Caco-2 (cell line): ENCODE results near the gene FRY. TPM values are rescaled to one million over a fixed set of nuclear protein-coding genes. Genes with fewer than 3 reads are reported as not detected.

ENCODE experiments used
- BruUV-seq: library from RNA; stranded (reverse); fragments of 400-500 nt; replicated peaks from 2 replicates; lab custom pipeline; 2021; lab: Mats Ljungman, UMichigan
- CTCF ChIA-PET: fragments of 300-600 bp; sonication (Branson Sonifier 250); formaldehyde crosslinking; loops from one replicate; lab custom pipeline; 2022; ENCODE audit warnings: antibody characterized with exemption; lab: Charles Lee
- POLR2A ChIA-PET: fragments of 300-600 bp; sonication (Branson Sonifier 250); formaldehyde crosslinking; loops from one replicate; lab custom pipeline; 2022; ENCODE audit warnings: antibody characterized with exemption; lab: Charles Lee
- DNase-seq, 2 experiments: peaks; one replicate each; pipeline versions ENCODE4 v3.0.0 to v3.0.0-alpha.2; 2020 to 2022
- H3K27me3 ChIP-seq: replicated peaks from 2 replicates; pipeline ENCODE4 v1.6.0; 2011; ENCODE audit warnings: low read length; ENCODE audit not compliant: control insufficient read depth, insufficient read depth
- H3K36me3 ChIP-seq: 2 replicates; pipeline ENCODE4 v1.5.1; 2011; ENCODE audit warnings: low read length; ENCODE audit not compliant: control insufficient read depth, insufficient read depth
- H3K4me1 ChIP-seq: fragments of 250-450 bp; sonication (Bioruptor Pico); 2 replicates; pipeline ENCODE4 v1.5.1; 2020; ENCODE audit warnings: mild to moderate bottlenecking
- H3K4me3 ChIP-seq: 2 replicates; pipeline ENCODE4 v1.5.1; 2011; ENCODE audit warnings: low read depth, mild to moderate bottlenecking, control low read depth, low read length
- H3K9me3 ChIP-seq: fragments of 250-450 bp; sonication (Bioruptor Pico); 2 replicates; pipeline ENCODE4 v1.5.1; 2020; ENCODE audit warnings: mild to moderate bottlenecking, moderate library complexity
- H3K27ac Mint-ChIP-seq: one replicate; pipeline ENCODE4 v1.8.0; 2022; ENCODE audit warnings: mixed read lengths; ENCODE audit not compliant: unreplicated experiment
- H3K27me3 Mint-ChIP-seq: one replicate; pipeline ENCODE4 v1.8.0; 2022; ENCODE audit warnings: mixed read lengths; ENCODE audit not compliant: insufficient read depth, unreplicated experiment
- H3K36me3 Mint-ChIP-seq: one replicate; pipeline ENCODE4 v1.8.0; 2022; ENCODE audit warnings: mild to moderate bottlenecking, mixed read lengths; ENCODE audit not compliant: insufficient read depth, unreplicated experiment
- H3K4me1 Mint-ChIP-seq: one replicate; pipeline ENCODE4 v1.8.0; 2022; ENCODE audit warnings: low read depth, mixed read lengths; ENCODE audit not compliant: unreplicated experiment
- H3K4me3 Mint-ChIP-seq: one replicate; pipeline ENCODE4 v1.8.0; 2022; ENCODE audit warnings: mild to moderate bottlenecking, moderate library complexity, mixed read lengths; ENCODE audit not compliant: unreplicated experiment
- H3K9me3 Mint-ChIP-seq: one replicate; pipeline ENCODE4 v1.8.0; 2022; ENCODE audit warnings: mixed read lengths; ENCODE audit not compliant: unreplicated experiment
- CTCF ChIP-seq, 2 experiments: fragments of 200-600 bp in 1 of 2; IDR thresholded peaks; 1 replicate in 1 of 2; 2 replicates in 1 of 2; pipeline versions ENCODE4 v1.5.1 to v1.8.0; 2011 to 2022; ENCODE audit warnings: antibody characterized with exemption in 1 of 2, control low read depth in 1 of 2, inconsistent platforms in 1 of 2, low read depth in 1 of 2, low read length in 1 of 2, mild to moderate bottlenecking in 1 of 2, moderate library complexity in 1 of 2; ENCODE audit not compliant: insufficient read depth in 1 of 2, severe bottlenecking in 1 of 2, unreplicated experiment in 1 of 2
- intact Hi-C: fragments of 100-400 bp; cut with micrococcal nuclease; formaldehyde crosslinking; loops from one replicate; pipeline ENCODE4 v1.10.0; 2022; ENCODE audit not compliant: unreplicated experiment
- total RNA-seq: library from RNA; stranded (reverse); gene quantifications from 2 replicates; pipeline ENCODE4 v1.2.3, GENCODE V29; 2022

FRY gene
- total RNA-seq, 1 experiment from 2014 or later = 118 TPM

- BruUV-seq = no TSS peak
- ChIA-PET CTCF (interaction anchor here (1.2 kb wide), 1 partner anchor 120 kb away, joined by 3 read pairs; no protein-coding TSS in a partner anchor), POLR2A (no interaction called here)
- TF ChIP-seq CTCF (IDR thresholded peaks at IDR 0.05; ENCODE audit: insufficient read depth in 1 of 2, low read depth in 1 of 2, low read length in 1 of 2, severe bottlenecking in 1 of 2, unreplicated experiment in 1 of 2) = no peak
- Histone ChIP-seq H3K36me3 (no peaks in the 10 kb centered on the region), H3K4me3 (no peak overlapping the region), H3K27me3 (no peaks in the 10 kb centered on the region), H3K4me1 (no peaks in the 10 kb centered on the region), H3K9me3 (no peaks in the 10 kb centered on the region)
- H3K27me3 Mint-ChIP-seq = no peaks in the 10 kb centered on the region
- no peak overlapping the region for H3K4me3 Mint-ChIP-seq
- H3K36me3 Mint-ChIP-seq = no peaks in the 10 kb centered on the region
- intact Hi-C loops = no loop called here
- H3K27ac Mint-ChIP-seq = no peak overlapping the region
- peaks cover 5% of the 10 kb centered on the region for H3K4me1 Mint-ChIP-seq
- H3K9me3 Mint-ChIP-seq = no peaks in the 10 kb centered on the region
- DNase-seq = no peak
These were observed 253.5 kb downstream of the FRY start for GRCh38 chr13:32284927-32285632.

- intact Hi-C loops = no loop called here
- H3K27me3 ChIP-seq = no peaks in the 10 kb centered on the region
- Mint-ChIP-seq H3K27ac (no peak overlapping the region), H3K4me3 (no peak overlapping the region), H3K4me1 (peaks cover 5% of the 10 kb centered on the region), H3K27me3 (no peaks in the 10 kb centered on the region), H3K36me3 (peaks cover 5% of the 10 kb centered on the region), H3K9me3 (no peaks in the 10 kb centered on the region)
- BruUV-seq = no TSS peak
- no peaks in the 10 kb centered on the region for H3K4me1 ChIP-seq
- H3K4me3 ChIP-seq = no peak overlapping the region
- TF ChIP-seq CTCF (IDR thresholded peaks at IDR 0.05; ENCODE audit: insufficient read depth in 1 of 2, low read depth in 1 of 2, low read length in 1 of 2, severe bottlenecking in 1 of 2, unreplicated experiment in 1 of 2) = no peak
- DNase-seq = no peak
- H3K36me3 ChIP-seq = no peaks in the 10 kb centered on the region
- no peaks in the 10 kb centered on the region for H3K9me3 ChIP-seq
- ChIA-PET POLR2A (no interaction called here), CTCF (no interaction called here)
These were observed 254.0 kb downstream of the FRY start for GRCh38 chr13:32285633-32285965.

GRCh38 chr13:32297206-32297605 lies 265.6 kb downstream of the FRY start:
- no peaks in the 10 kb centered on the region for H3K27me3 Mint-ChIP-seq
- intact Hi-C loops = no loop called here
- H3K36me3 Mint-ChIP-seq = no peaks in the 10 kb centered on the region
- no TSS peak for BruUV-seq
- Histone ChIP-seq H3K9me3 (no peaks in the 10 kb centered on the region), H3K4me3 (no peak overlapping the region), H3K27me3 (no peaks in the 10 kb centered on the region), H3K36me3 (no peaks in the 10 kb centered on the region), H3K4me1 (no peaks in the 10 kb centered on the region)
- H3K9me3 Mint-ChIP-seq = no peaks in the 10 kb centered on the region
- CTCF ChIA-PET = no interaction called here
- DNase-seq = no peak
- H3K27ac Mint-ChIP-seq = no peak overlapping the region
- no peaks in the 10 kb centered on the region for H3K4me1 Mint-ChIP-seq
- POLR2A ChIA-PET = no interaction called here
- no peak overlapping the region for H3K4me3 Mint-ChIP-seq
- no peak for TF ChIP-seq CTCF (IDR thresholded peaks at IDR 0.05; ENCODE audit: insufficient read depth in 1 of 2, low read depth in 1 of 2, low read length in 1 of 2, severe bottlenecking in 1 of 2, unreplicated experiment in 1 of 2)
